ENCODE results near the gene CNTNAP3.
"Not testable (repeated sequence)": the region's sequence is repeated elsewhere in the genome, so short reads cannot be mapped to it uniquely, and the experiment has no call there.

CNTNAP3 gene

GRCh38 chr9:39287980-39288379 is at the start of gene CNTNAP3:
Gene CNTNAP3, minus strand, starts transcription at chr9:39288167. Its CDS starts 103 bp downstream, at chr9:39288064.
- DNase-seq (ENCODE audit: low read depth), result not testable (repeated sequence)

- DNase-seq (ENCODE audit: low read depth), result not testable (repeated sequence)
Measured at GRCh38 chr9:39279995-39280394, 8.0 kb downstream of the CNTNAP3 start.

- not testable (repeated sequence) for DNase-seq (ENCODE audit: low read depth)
Measured at GRCh38 chr9:39242513-39242912, 45.5 kb downstream of the CNTNAP3 start.

DNA sequence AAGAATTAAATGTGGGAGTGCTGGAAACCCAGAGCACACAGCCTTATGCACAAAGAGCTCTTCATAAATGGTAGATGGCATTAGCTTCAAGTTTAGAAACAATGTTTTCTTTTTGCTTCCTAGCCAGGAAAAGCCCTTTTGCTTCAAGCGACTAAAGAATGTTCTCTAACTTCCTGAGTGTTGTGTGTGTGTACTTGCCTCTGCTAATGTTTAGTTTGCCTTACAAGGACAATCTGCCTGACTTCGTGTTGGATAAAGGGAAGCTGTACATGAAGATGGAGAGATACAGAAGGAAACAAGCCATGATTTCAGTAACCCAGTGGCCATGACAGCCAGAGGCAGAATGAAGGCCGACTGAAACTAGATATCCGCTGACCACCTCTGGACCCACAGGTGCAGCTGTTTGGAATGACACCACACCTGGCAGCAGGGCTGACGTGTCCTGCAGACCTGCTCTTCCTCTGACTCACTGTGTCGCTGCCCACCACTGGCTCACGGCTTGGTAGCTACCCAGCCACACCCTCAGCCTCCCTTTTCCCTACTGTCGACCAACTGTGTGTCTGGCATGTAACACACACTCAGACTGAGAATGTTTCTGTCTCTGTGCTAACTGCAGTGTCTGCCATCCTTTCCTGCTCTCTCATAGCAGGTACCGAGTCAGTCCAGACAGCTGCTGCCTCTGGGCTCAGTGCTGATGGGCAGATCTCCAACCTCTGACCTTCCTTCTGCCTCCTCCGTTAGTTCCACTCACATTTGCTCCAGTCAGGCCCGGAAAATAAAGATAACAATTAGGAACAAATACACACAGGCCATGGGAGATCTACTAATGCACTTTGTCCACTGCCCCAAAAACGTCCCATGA is 55.6 kb downstream of the CNTNAP3 start:
- not testable (repeated sequence) for DNase-seq (ENCODE audit: low read depth)

GRCh38 chr9:39215976-39216375 is 72.0 kb downstream of the CNTNAP3 start:
- DNase-seq (ENCODE audit: low read depth), result not testable (repeated sequence)

DNA sequence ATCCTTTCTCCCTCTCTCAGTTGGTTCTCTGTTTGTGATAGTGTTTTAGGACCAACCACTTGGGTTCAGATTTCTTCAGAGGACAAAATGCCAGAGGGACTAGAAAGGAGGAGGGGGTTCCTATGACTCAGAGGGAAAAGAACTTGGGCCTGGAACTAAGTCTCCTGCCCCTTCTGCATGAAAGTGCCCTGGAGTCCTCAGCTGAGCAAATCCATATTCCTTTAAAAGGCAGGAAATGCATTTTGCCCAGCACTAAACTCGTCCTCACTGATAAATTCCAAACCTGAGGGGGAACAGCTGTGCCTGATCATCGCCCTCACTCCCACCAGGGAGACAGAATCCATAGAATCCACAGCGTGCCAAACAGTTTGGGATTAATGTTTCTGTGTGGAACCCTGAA is 78.2 kb downstream of the CNTNAP3 start:
- not testable (repeated sequence) for DNase-seq (ENCODE audit: low read depth)

GRCh38 chr9:39206643-39207042 is 81.3 kb downstream of the CNTNAP3 start:
- not testable (repeated sequence) for DNase-seq (ENCODE audit: low read depth)

DNA sequence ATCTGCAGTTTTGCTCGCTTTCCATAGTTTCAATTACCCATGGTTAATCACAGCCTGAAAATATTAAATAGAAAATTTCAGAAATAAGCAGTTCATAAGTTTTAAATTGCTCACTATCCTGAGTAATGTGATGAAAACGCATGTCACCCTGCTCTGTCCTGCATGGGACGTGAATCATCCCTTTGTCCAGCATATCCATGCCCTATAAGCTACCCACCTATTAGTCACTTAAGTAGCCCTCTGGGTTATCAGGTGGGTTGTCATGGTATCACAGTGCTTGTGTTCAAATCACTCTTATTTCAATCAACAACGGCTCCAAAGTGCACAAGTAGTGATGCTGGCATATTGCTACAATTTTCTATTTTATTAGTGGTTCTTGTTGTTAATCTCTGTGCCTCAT is 82.1 kb downstream of the CNTNAP3 start:
- DNase-seq (ENCODE audit: low read depth), result not testable (repeated sequence)

DNA sequence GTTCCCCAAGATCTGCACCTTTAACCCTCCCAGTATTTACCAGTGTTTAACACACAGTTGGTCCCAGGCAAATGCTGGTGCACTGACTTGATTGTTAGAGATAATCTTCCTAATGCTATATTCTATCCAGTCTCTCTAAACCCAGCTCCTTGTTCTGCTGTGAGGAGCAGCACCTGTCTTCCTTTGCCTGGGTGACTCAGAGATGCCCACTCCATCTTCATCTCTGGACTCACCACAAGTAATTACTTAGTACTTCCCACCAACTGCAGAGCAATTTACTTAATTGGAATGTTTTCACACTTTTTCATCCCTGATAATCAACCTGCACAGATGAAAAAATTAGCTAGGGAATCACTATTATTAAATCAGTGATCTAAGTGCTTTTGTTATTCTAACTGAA is 87.6 kb downstream of the CNTNAP3 start:
- DNase-seq (ENCODE audit: low read depth), result not testable (repeated sequence)

DNA sequence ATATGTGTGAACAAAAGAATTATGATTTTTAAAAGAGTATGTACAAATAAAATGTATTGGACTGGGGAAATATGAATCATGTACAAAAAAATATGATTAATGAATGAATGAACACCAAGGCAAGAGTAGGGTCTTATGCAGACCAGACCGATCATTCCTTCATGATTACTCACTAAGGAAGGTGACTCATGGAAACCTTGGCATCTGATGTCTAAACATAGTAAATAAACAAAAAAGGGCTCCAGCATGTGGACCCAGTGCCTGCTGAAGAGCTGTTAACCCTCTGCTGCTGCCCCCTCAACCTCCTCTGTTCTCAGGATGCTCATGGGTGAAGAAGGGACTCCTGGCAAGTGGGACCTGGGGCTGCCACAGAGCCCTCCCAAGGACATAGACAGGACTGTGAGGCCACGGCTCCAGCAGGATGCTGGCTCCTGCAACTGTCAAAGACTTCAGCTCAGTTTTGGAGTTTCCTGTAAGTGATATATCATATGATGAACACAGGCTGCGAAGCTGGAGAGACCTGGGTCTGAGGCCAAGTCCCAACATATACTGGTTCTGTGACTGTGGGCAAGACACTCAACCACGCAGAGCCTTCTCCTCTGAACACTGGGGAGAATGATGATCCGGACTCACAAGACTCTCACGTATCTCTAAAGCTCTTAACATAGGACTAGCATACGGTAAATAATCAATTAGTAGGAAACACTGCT is 89.8 kb downstream of the CNTNAP3 start:
- not testable (repeated sequence) for DNase-seq (ENCODE audit: low read depth)

GRCh38 chr9:39171370-39171769 is 116.6 kb downstream of the CNTNAP3 start:
- DNase-seq (ENCODE audit: low read depth), result not testable (repeated sequence)

DNA sequence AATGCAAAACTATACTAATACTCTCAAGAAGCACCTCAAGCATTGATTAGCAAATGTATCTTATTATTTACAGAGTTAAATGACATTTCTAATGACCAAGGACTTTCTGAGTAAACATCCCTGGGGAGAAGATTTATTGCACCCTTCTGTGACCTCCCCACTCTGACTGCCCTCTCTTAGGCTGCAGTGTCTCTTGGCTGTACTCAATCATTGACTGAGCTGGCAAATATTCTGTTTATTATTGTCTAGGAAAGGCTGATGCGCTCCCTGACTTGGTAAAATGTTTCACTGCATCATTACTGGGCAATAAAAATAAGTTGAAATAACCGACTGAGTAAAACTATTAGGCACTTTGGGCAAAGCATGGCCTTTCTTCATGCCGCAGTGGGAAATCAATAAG is 130.3 kb downstream of the CNTNAP3 start:
- not testable (repeated sequence) for DNase-seq (ENCODE audit: low read depth)

DNA sequence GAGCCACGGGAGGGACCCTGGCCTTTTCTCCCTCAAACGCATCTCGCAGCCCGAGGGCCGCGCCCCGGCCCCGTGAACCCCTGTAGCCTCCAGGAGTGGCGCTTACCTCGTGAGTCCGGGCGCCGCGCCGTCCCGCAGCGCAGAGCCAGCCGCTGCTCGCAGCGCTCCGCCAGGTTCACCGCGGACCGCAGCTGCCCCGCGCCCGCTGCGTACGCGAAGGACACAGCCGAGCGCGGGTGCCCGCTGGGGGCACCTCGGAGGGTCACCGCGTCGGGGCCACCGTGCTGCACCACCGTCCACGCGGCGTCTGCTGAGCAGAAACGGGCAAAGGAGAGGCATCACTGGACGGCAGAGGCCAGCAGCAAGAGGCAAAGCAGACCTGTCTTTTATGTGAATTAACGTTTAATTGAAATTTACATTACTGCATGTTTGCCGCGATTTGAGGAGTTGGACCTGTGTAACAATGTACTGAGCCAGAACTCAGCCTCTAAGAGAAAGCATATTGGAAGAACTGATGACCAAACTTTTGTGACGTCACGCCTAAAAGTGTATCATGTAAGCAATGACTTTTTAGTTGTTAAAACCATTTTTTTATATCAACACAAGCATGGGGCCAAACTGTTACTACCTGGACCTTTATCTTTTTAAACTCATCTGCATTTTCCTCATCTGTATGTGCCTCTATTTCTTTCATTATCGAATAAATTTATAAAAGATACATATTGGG is 155.0 kb downstream of the CNTNAP3 start:
- DNase-seq (ENCODE audit: low read depth), result not testable (repeated sequence)

- not testable (repeated sequence) for DNase-seq (ENCODE audit: low read depth)
Measured at GRCh38 chr9:39121401-39121800, 166.6 kb downstream of the CNTNAP3 start.

DNA sequence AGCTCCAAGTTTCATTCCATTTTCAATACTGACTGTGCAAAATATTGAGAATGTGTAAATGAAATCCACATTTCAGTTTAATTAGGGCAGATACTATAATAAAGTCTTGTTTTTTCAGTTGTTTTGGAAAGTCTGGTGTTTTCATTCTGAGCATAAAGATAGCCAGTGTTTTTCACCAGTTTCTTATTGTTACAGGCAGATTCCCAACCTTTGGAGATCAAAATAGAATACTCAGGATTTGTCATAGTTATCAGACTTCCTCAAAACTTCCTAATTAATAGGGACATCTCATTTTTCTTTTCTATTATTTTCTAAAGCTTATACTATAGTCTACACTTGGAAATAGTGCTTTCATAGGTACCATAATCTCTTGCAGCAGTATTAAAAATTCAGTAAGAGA is 176.2 kb downstream of the CNTNAP3 start:
- DNase-seq (ENCODE audit: low read depth), result not testable (repeated sequence)

DNA sequence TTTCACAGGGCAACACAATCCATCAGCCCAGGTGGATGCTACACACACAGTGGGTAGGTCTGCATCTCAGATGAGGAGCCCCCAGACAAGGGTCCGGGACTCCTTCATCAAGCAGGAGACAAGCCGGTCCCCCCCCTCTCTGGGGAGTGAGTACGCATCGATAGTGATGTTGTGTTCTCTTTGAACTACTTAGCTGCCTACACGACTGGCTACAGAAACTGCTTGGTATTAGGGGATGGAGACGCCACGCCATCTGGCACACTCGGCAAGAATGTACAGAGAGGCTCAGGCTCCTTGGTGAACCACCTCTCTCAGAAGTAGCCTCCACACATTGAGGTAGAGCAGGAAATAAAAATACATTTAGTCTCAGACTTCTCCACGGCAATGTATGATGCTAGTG is 179.8 kb downstream of the CNTNAP3 start:
- no peak for DNase-seq (ENCODE audit: low read depth)

DNA sequence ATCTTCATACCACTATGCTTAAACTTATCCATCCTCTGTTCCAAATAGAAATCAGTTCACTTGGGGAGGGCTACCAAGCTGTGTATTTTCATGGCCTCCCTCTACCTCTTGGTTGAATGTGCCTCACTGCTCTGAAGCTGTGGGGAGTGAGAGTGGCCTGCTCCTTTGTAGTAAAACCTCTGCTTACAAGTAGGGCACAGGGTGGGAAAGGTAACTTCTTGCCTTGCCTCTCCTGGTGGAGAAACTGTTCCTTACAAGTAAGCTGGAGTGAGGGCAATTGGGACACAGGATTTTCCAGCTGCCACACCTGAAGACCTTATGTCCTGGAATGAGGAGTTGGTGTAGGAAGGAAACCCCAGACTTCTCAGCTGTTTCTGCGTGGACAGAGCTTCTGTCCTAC is 190.8 kb downstream of the CNTNAP3 start:
- DNase-seq (ENCODE audit: low read depth), result not testable (repeated sequence)

DNA sequence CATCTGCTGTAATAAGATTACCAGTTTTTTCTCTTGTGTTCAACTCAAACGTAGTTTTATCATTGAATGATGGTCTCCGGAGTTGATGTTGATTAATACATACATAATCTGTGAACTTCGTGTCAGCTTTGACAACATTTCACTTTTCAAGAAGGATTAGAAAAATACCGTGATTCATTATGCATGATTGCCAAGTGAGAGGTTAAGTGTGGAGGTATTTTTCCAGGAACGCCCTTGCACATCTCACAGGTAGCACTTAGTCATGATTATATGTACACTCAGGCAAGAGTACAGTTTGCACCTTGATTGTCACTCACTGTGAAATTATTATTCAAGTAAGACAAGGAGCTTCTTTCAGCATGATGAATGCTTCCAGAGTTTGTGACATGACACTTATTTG is 202.7 kb downstream of the CNTNAP3 start:
- DNase-seq (ENCODE audit: low read depth), result not testable (repeated sequence)

GRCh38 chr9:39082574-39082973 is 205.4 kb downstream of the CNTNAP3 start:
- DNase-seq (ENCODE audit: low read depth), result not testable (repeated sequence)

- DNase-seq (ENCODE audit: low read depth), result not testable (repeated sequence)
Measured at GRCh38 chr9:39080081-39080480, 207.9 kb downstream of the CNTNAP3 start.

DNA sequence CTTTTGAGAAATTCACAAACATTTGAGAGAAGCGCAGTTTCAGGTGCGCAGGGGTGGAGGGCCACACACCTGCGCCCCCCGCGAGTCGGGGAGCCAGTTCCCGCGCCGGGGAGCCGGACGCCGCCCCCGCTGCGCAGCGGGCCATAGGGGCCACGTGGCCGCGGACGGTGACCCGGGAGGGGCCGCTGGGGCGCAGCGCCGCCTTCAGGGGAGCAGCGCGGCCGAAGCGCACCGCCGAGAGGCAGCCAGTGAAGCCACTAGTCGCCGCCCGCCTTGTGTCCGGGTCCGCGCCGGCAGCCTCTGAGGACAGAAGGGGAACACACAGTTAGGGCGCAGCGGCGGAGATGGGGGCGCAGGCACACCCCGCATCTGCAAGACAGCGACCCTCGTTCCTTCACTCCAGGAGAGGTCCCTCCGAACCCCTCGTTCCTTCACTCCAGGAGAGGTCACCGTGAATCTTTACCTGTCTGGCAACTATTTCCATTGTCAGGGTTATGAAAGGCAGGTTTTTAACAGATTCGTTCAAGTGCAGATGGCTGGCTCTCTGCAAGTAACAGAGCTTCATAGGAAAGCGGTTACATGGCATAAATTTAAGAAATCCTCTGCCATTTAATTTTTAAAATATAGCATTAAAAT is 209.2 kb downstream of the CNTNAP3 start:
- peak; percentile 3 for DNase-seq (ENCODE audit: low read depth)

- not testable (repeated sequence) for DNase-seq (ENCODE audit: low read depth)
Measured at GRCh38 chr9:39073537-39073936, 214.4 kb downstream of the CNTNAP3 start.

All from activated T-cell treated with anti-CD3 and anti-CD28 coated beads for 48 hours (primary cell).